Testis (tissue), 3 donors: ENCODE results near the gene MDM4. TPM values are rescaled to one million over a fixed set of nuclear protein-coding genes. Genes with fewer than 3 reads are reported as not detected.

Source experiments
- DNase-seq: peaks from one replicate; pipeline ENCODE4 v3.0.0-alpha.2; 2019
- H3K27ac ChIP-seq, 2 donors: fragments of 200-600 bp; sonication (generic); one replicate each; pipeline ENCODE4 v1.5.1; 2019
- H3K27me3 ChIP-seq: fragments of 200-600 bp; sonication (generic); one replicate; pipeline ENCODE4 v1.5.1; 2019
- H3K36me3 ChIP-seq: fragments of 200-600 bp; sonication (generic); one replicate; pipeline ENCODE4 v1.5.1; 2017; ENCODE audit warnings: low read depth; ENCODE audit errors: missing control alignments
- H3K4me1 ChIP-seq: fragments of 200-600 bp; sonication (generic); one replicate; pipeline ENCODE4 v1.5.1; 2019
- H3K4me3 ChIP-seq, 2 donors: fragments of 200-600 bp; sonication (generic); one replicate each; pipeline ENCODE4 v1.5.1; 2017 to 2019
- H3K9me3 ChIP-seq: fragments of 200-600 bp; sonication (generic); one replicate; pipeline ENCODE4 v1.5.1; 2017
- POLR2A ChIP-seq: fragments of 450-650 bp; IDR thresholded peaks from one replicate; pipeline ENCODE4 v1.6.1; 2017; ENCODE audit warnings: antibody characterized with exemption, mild to moderate bottlenecking, moderate library complexity
- WGBS, 2 donors: methylation state at CpG; one replicate each; pipeline ENCODE4 v1.1.5; 2018; 5-methylcytosine and 5-hydroxymethylcytosine counted together
- intact Hi-C: fragments of 100-400 bp; cut with DNase I; formaldehyde crosslinking; loops from one replicate; pipeline ENCODE4 v1.15.1; 2023; ENCODE audit warnings: low total_unique reads
- polyA plus RNA-seq: library from polyadenylated mRNA; stranded (reverse); fragments of 350-450 nt; fragmentation: Illumina TruSeq; extraction: RNeasy Lipid Tissue Mini Kit (QIAGEN cat#74804); gene quantifications from one replicate; pipeline ENCODE4 v1.2.3, GENCODE V29; 2014; ENCODE audit warnings: low read depth, low replicate concordance; ENCODE audit not compliant: insufficient read depth
- total RNA-seq, 2 donors: library from RNA; depleted of rRNA; stranded (reverse); fragments of >200 nt; gene quantifications; one replicate each; pipeline ENCODE4 v1.2.3, GENCODE V29; 2016
- TF ChIP-seq, protein P1 (sequence below), 3 experiments: fragments of 450-650 bp in 2 of 3; fragments of 200-600 bp in 1 of 3; sonication (generic) in 1 of 3; IDR thresholded peaks; one replicate each; pipeline ENCODE4 v1.5.1; 2016 to 2019; ENCODE audit warnings: antibody characterized with exemption in 3 of 3, mild to moderate bottlenecking in 2 of 3, moderate library complexity in 1 of 3

MDM4 gene
- total and polyA plus RNA-seq, 3 donors from 2014 or later: 43.3 to 110 (median 96.2) TPM

DNA sequence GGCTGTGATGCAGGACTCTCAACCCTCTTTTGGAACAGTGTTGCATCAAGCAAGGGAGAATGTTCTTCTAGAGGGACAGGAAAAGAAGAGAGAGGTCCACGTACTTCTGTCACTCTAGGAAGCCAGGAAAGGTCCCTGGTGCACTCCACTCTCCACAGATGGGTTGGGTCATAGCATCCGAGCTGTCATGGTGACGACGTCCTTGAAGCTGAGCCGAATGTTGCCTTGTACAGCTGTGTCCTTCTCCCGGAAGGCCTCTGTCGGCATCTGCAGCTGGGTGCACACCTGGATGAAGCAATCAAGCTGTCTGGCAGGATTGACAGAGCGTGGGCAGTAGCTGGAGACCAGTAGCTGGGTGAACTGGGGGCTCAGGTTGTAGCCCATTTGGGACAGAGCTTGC is 12.5 kb downstream of the MDM4 start:
- Histone ChIP-seq H3K9me3 (no peaks in the 10 kb centered on the region), H3K36me3 (no peaks in the 10 kb centered on the region), H3K4me1 (no peaks in the 10 kb centered on the region), H3K27ac (no peak overlapping the region), H3K27me3 (no peaks in the 10 kb centered on the region), H3K4me3 (no peak overlapping the region)
- DNase-seq: no peak
- intact Hi-C loops: no loop called here
- TF ChIP-seq, protein P1, sequence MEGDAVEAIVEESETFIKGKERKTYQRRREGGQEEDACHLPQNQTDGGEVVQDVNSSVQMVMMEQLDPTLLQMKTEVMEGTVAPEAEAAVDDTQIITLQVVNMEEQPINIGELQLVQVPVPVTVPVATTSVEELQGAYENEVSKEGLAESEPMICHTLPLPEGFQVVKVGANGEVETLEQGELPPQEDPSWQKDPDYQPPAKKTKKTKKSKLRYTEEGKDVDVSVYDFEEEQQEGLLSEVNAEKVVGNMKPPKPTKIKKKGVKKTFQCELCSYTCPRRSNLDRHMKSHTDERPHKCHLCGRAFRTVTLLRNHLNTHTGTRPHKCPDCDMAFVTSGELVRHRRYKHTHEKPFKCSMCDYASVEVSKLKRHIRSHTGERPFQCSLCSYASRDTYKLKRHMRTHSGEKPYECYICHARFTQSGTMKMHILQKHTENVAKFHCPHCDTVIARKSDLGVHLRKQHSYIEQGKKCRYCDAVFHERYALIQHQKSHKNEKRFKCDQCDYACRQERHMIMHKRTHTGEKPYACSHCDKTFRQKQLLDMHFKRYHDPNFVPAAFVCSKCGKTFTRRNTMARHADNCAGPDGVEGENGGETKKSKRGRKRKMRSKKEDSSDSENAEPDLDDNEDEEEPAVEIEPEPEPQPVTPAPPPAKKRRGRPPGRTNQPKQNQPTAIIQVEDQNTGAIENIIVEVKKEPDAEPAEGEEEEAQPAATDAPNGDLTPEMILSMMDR (IDR thresholded peaks at IDR 0.05): no peak
- no peak for TF ChIP-seq POLR2A
- 61 to 77% methylated on average over 8 of the region's 8 CpGs for WGBS, 2 donors

DNA sequence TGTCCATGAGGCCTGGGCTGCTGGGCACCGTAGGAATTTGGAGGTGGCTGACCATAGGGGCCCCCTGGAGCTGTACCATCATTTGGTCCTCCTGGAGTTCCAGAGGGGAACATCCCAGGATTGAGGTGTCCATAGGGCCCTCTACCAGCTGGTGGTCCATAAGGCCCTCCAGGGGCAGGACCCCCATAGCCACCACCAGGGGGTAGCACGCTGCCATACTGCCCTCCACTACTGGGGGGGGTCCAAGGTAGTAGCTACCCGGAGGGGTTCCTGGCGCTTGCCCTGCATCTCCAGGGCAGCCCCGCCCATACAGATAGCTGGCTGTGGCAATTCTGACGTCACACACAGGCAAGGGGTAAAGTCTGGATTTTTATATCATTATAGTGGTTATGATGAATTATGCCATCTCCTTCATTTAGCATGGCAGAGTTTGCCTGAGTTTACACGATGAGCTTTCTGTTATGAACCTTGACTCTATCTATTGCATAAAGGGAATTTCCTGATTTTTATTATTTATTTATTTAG is 13.2 kb downstream of the MDM4 start:
- H3K9me3 ChIP-seq: no peaks in the 10 kb centered on the region
- WGBS, 2 donors: 90 to 92% methylated on average over 7 of the region's 7 CpGs
- TF ChIP-seq, protein P1 (IDR thresholded peaks at IDR 0.05): no peak
- no peak for TF ChIP-seq POLR2A
- DNase-seq: no peak
- intact Hi-C loops: no loop called here
- H3K36me3 ChIP-seq: no peaks in the 10 kb centered on the region
- H3K4me1 ChIP-seq: no peaks in the 10 kb centered on the region
- H3K4me3 ChIP-seq: no peak overlapping the region
- H3K27me3 ChIP-seq: no peaks in the 10 kb centered on the region
- no peak overlapping the region for H3K27ac ChIP-seq

DNA sequence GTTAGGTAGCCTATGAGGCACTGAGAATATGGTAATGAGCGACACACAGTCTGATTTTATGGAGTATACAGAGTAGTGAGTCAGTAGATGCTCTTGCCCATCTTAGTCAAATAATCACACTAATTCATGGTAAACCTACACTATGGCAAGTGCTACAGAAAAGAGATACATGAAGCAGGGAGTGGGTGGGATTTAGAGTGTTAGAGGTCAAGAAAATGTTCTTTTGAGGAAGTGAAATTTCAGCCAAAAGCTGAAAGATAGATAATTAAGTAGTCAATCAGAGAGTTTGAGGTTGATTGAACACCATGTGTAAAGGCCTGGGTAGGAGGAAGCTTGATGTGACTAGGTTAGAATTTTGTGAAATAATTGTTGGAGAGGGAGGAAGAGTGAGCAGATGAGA is 14.7 kb downstream of the MDM4 start:
- no peaks in the 10 kb centered on the region for H3K9me3 ChIP-seq
- no peak overlapping the region for H3K4me3 ChIP-seq
- no peak overlapping the region for H3K27ac ChIP-seq
- H3K27me3 ChIP-seq: no peaks in the 10 kb centered on the region
- intact Hi-C loops: no loop called here
- TF ChIP-seq POLR2A: no peak
- TF ChIP-seq, protein P1 (IDR thresholded peaks at IDR 0.05): no peak
- H3K4me1 ChIP-seq: no peaks in the 10 kb centered on the region
- no peaks in the 10 kb centered on the region for H3K36me3 ChIP-seq
- 97 to 100% methylated on average over 1 of the region's 1 CpG for WGBS, 2 donors
- DNase-seq: no peak

DNA sequence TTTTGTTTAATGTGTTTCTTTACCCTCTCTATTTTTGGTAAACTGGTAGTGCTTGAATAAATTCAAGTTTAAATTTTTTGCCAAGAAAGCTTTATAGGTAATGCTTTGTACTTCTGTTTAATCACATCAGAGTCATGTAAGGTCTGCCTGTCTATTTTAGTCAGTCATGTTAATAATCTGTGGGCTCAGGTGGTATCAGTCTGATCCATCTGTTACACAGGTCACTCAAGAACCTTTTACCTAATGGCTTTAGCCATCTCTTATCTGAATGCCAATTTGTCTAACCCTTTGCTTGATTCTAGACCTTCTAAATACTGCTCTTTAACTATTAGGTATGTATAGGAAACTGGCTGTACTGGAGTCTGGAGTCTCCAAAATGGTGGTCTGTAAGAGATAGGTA is 16.6 kb downstream of the MDM4 start:
- H3K4me1 ChIP-seq: no peaks in the 10 kb centered on the region
- no peaks in the 10 kb centered on the region for H3K9me3 ChIP-seq
- no peaks in the 10 kb centered on the region for H3K36me3 ChIP-seq
- no peak for DNase-seq
- intact Hi-C loops: no loop called here
- no peaks in the 10 kb centered on the region for H3K27me3 ChIP-seq
- TF ChIP-seq POLR2A: no peak
- TF ChIP-seq, protein P1 (IDR thresholded peaks at IDR 0.05): no peak
- no peak overlapping the region for H3K27ac ChIP-seq
- no peak overlapping the region for H3K4me3 ChIP-seq

DNA sequence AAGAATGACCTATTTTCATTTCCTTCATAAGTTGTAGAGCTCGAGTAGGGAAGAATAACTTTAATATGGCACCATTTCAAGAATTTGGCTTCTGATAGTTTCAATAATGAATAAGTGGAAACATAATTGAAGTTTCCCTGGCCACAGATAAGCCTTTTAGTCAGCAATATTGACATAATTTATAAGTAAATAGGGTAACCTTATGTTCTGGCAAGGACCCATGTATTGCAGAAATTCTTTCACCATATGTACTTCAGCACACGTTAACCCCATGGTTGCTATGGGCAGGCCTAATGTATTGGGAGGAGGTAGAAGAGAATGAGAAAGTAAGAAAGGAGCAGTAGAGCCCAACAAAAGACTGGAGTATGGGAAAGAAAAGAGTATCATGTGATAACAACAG is 25.4 kb downstream of the MDM4 start:
- WGBS, 2 donors: 54 to 62% methylated on average over 2 of the region's 2 CpGs
- TF ChIP-seq, protein P1 (IDR thresholded peaks at IDR 0.05): no peak
- TF ChIP-seq POLR2A: no peak
- Histone ChIP-seq H3K36me3 (no peaks in the 10 kb centered on the region), H3K27me3 (no peaks in the 10 kb centered on the region), H3K4me1 (peaks cover 10% of the 10 kb centered on the region), H3K4me3 (no peak overlapping the region), H3K27ac (no peak overlapping the region), H3K9me3 (no peaks in the 10 kb centered on the region)
- intact Hi-C loops: no loop called here
- no peak for DNase-seq
